Peyer's patch (tissue), 4 donors: Measurements from ENCODE around the gene GNPTG.

Source experiments
- POLR2A ChIP-seq, 2 donors: fragments of 450-650 bp; IDR thresholded peaks; one replicate each; pipeline ENCODE4 v1.5.1; 2017; ENCODE audit warnings: antibody characterized with exemption in 2 of 2, mild to moderate bottlenecking in 2 of 2, moderate library complexity in 2 of 2
- TF ChIP-seq, protein P1 (sequence below), 6 experiments: fragments of 450-650 bp in 4 of 6; fragments of 200-600 bp in 2 of 6; sonication (generic) in 1 of 6; IDR thresholded peaks; one replicate each; pipeline ENCODE4 v1.5.1; 2017 to 2019; ENCODE audit warnings: antibody characterized with exemption in 6 of 6, mild to moderate bottlenecking in 3 of 6, moderate library complexity in 1 of 6

DNA sequence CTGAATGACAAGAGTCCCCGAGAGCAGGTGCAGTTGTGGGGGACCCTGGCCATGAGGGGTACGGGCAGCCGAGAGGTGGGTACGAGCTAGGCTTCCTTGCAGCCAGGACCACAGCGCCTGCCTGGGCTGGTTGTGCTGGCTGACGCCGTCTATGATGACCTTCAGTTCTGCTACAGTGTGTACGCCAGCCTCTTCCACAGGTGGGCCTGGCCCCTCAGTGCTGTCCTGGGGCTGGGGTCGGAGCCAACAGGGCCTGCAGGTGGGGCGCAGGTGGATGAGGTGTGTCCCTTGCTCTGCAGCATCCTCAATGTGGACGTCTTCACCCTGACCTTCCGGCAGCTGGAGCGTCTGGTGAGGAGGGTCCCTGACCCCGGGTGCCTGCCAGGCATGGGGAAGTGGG lies 7.2 kb upstream of the GNPTG start:
- no peak for TF ChIP-seq POLR2A (IDR thresholded peaks at IDR 0.05)
- TF ChIP-seq, protein P1, sequence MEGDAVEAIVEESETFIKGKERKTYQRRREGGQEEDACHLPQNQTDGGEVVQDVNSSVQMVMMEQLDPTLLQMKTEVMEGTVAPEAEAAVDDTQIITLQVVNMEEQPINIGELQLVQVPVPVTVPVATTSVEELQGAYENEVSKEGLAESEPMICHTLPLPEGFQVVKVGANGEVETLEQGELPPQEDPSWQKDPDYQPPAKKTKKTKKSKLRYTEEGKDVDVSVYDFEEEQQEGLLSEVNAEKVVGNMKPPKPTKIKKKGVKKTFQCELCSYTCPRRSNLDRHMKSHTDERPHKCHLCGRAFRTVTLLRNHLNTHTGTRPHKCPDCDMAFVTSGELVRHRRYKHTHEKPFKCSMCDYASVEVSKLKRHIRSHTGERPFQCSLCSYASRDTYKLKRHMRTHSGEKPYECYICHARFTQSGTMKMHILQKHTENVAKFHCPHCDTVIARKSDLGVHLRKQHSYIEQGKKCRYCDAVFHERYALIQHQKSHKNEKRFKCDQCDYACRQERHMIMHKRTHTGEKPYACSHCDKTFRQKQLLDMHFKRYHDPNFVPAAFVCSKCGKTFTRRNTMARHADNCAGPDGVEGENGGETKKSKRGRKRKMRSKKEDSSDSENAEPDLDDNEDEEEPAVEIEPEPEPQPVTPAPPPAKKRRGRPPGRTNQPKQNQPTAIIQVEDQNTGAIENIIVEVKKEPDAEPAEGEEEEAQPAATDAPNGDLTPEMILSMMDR (IDR thresholded peaks at IDR 0.05): no peak
